GM20000 (cell line): ENCODE results near the gene NSD1.

Experiments used
- DNase-seq: peaks from one replicate; pipeline ENCODE4 v3.0.0; 2012; ENCODE audit warnings: low spot score
- CTCF ChIP-seq: IDR thresholded peaks from 2 replicates; pipeline ENCODE4 v1.5.1; 2012; ENCODE audit warnings: mild to moderate bottlenecking, control low read depth; ENCODE audit errors: extremely low read depth, missing control alignments

Gene NSD1

DNA sequence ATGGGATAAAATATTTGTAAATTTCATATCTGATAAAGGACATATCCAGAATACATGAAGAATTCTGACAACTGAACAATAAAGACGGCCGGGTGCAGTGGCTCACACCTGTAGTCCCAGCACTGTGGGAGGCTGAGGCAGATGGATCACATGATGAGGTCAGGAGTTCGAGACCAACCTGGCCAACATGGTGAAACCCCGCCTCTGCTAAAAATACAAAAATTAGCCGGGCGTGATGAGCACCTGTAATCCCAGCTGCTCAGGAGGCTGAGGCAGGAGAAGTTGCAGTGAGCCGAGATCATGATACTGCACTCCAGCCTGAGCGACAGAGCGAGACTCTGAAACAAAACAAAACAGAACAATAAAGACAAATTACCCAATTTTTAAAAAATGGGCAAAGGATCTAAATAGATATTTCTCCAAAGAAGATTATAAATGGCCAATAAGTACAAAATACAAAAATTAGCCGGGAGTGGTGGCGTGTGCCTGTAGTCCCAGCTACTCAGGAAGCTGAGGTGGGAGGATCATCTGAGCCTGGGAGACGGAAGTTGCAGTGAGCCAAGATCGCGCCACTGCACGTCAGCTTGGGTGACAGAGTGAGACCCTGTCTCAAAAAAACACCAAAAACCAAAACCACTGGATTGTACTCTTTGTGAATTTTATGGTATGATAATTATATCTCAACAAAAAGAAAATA is 9.6 kb upstream of the NSD1 start:
- no peak for TF ChIP-seq CTCF

DNA sequence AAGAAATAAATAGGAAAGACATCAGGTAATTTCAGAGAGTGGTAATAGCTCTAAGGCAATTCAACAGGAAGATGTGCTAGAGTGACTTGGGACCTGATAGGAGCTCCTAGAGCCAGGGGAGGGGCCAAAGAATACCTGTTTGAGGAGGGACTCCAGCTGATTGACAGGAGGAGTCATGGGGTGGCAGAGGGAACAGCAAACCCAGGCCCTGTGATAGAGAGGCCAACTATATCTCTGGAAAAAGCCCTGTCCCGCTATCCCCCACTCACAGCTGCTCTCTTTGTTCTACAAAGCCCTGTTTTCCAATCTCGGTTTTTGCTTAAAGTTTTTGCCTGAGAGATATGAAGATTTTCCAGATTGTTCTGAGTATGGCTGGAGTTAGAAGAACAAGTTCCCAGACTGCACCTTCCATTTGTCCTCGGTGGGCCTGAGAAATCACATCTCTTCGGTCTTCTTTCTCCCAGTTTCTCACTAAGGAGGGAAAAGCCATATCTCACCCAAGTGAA is 9.0 kb upstream of the NSD1 start:
- peak; percentile 67 for DNase-seq

More for the DNA sequence above, 9.6 kb upstream of the NSD1 start:
- no peak for DNase-seq

DNA sequence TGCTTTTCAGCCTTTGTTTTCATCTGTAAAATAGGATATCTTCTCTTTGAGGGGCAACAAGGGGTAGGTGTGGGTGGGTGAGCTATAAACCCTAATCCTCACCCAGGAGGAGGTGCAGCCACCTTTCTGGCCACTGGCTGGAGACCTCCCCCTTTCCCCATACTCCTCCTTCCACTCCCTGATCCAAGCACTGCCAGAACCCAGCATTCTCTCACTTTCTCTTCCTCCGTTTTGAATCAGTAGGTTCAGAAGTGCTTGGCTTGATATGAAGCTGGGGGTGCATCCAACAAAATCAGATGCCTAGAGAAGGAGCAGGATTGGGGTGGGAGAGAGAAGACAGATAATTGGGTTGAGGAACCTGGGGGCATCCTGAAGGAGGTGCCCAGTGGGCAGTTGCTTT is 6.8 kb upstream of the NSD1 start:
- no peak for TF ChIP-seq CTCF
- DNase-seq, result no peak

More for the DNA sequence above, 9.0 kb upstream of the NSD1 start:
- no peak for TF ChIP-seq CTCF

- no peak for TF ChIP-seq CTCF
- DNase-seq, result peak; percentile 4
Observed at GRCh38 chr5:177128551-177128981, 5.0 kb upstream of the NSD1 start.

GRCh38 chr5:177130211-177131018 is 3.2 kb upstream of the NSD1 start:
- no peak for TF ChIP-seq CTCF
- no peak for DNase-seq

DNA sequence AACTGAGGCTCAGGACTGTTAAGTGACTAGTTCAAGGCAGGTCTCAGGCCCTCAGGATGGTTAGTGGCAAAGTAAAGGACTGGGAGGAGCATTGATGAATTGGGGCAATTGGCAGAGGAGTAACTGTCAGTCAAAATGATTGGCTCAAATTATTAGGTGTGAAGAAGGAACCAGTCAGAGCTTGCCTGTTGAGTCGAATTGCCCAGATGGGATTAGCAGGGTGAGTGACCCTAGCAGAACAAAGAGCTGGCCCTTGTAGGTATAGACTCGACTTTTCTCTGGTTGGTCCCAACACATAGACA is 2.6 kb upstream of the NSD1 start:
- no peak for TF ChIP-seq CTCF
- DNase-seq, result no peak
